GM19395 (cell line): ENCODE measurements around the gene PEA15.

Experiments used
- ATAC-seq: cut with Tn5 transposase; IDR thresholded peaks from one replicate; pipeline ENCODE4 v1.9.1; 2021; ENCODE audit warnings: mild to moderate bottlenecking, moderate library complexity; ENCODE audit not compliant: unreplicated experiment

Gene PEA15

GRCh38 chr1:160207771-160208556 is 2.8 kb downstream of the PEA15 start:
- ATAC-seq: no peak

DNA sequence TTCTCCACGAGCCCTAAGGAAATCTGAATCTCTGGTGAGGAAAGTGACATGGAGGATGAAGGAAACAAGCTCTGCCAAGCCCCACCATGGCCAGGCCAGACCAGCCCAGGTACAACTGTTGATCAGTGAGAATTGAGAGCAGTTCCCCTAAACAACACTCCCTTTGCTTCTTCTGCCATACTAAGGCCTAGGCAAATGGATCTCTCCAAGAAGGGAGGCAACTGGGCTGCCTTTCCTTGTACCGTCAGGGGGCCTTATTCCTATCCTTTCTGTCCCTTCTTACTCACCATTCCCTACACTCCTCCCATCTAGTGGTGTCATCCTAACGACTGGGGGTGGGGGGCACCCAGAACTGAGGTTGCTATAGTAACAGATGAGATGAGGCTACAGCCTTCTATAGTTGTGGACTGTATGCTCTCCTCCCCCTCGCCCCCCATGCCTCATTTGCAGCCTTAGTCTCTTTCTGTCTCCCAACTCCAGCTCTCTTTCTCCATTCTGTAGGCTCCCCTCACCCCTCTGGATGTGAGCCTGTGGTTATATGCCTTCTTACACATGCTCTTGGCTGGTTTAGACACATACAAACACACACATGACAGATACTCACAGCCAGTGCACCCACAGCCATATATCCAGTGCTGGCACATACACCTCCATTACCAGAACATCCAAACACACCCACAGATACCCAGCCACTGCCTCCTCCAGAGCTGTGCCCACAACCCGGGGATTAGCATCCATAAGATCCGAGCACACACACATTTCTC is 3.6 kb downstream of the PEA15 start:
- no peak for ATAC-seq

DNA sequence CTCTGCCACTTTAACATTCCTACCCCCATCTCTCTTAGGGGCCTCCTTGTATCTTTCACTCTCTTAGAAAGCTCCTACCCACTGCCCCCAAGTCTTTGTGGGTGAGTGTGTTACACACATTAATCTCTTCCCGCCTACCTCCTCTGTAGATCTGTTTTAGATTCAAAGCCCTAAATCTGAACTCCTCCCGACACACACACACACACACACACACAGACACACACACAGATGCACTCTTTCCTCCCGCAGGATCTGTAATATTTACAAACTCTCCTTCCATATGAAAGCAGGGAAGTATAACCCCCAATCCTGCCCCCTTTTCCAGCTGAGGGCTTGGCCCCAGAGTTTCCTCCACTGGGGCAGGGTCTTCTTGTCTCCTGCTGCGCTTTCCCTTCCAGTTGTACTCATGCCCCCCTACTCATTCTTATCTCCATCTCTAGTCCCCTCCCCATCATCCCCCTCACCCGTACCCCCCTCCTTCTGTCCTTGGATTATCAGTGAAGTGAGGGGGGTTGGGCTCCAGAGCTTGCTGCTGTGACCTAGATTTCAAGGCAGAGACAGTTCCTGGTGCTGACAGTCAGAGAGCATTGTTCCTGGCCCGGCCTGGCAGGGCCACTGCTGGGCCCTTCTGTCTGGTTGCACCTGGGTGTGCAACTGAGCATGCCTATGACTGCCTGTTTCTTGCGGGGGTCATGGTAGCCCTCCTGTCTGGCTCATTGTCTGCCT is 4.3 kb downstream of the PEA15 start:
- ATAC-seq: no peak

DNA sequence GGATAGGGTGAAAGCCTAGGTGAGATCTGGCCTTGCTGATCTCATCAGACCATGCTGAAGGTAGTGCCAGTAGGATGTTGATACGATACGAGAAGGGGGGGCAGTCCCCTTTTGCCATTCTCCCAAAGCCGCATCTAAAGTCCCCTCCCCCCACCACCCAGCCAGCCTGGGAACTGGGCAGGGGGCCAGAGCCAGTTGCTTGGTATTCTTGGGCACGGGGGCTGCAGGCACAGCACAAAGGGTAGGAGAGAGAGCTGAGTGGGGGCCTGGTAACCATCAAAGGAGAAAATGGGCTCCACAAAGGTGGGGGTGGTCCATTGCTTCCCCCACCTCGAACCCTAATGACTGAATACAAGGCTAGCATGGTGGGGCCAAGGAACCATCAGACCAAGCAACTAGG is 5.4 kb downstream of the PEA15 start:
- ATAC-seq: no peak

DNA sequence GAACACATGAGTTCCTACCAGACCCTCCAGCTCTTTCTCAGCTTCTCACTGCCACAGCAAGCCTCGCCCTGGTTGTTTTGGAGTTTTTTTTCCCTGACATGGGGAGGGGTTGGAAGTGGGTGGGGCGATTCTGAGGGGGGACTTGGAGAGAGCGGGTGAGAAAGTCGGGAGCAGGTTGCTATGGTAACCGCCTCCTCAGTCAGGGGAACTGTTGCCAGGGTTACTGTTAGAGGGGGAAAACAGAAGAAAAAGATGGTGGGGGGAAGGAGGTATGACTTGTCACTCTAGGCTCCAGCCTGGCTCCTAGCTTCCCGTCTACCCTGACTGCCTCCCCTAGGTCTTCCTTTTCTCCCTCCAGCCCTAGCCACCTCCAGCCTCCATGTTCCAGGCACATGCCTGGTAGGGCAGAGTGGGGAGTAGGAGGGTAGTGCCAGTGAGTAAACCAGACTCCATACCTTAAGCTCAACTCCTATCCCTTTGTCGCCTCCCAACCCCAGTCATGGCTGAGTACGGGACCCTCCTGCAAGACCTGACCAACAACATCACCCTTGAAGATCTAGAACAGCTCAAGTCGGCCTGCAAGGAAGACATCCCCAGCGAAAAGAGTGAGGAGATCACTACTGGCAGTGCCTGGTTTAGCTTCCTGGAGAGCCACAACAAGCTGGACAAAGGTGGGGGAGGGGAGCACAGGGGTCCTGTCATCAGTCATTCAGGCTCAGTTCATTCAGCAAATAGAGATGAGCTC is 6.0 kb downstream of the PEA15 start:
- ATAC-seq: no peak

DNA sequence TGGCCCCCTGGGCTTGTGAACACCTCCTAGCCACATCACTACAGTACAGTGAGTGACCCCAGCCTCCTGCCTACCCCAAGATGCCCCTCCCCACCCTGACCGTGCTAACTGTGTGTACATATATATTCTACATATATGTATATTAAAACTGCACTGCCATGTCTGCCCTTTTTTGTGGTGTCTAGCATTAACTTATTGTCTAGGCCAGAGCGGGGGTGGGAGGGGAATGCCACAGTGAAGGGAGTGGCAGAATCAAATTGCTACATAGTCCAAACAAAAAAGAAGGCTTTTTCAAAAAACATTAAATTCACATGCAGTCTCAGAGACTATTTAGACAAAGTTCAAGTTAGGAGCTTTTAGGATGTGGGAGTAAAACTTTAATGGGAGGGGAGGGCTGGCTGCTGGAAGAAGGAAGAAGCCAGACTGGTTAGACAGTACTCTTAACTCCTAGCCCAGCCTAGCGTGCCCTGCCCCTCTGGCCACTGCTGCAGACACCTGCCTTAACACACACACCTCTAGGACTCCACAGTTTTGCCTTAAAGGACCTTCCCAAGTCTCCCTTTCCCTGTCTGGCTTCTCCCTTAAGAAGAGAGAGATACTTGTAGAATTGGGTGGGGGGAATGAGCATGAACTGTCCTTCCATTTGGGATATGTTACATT is 9.4 kb downstream of the PEA15 start:
- ATAC-seq: no peak

GRCh38 chr1:160216301-160216700 is 11.1 kb downstream of the PEA15 start:
- no peak for ATAC-seq

GRCh38 chr1:160217481-160218051 is 12.4 kb downstream of the PEA15 start:
- no peak for ATAC-seq

GRCh38 chr1:160219062-160219929 is 14.1 kb downstream of the PEA15 start:
- ATAC-seq: no peak

GRCh38 chr1:160220301-160220700 is 15.1 kb downstream of the PEA15 start:
- no peak for ATAC-seq

- ATAC-seq: no peak
Observed at GRCh38 chr1:160221089-160221488, 15.9 kb downstream of the PEA15 start.

- ATAC-seq: no peak
Observed at GRCh38 chr1:160222546-160222945, 17.4 kb downstream of the PEA15 start.

GRCh38 chr1:160224606-160225005 is 19.4 kb downstream of the PEA15 start:
- ATAC-seq: no peak

GRCh38 chr1:160225345-160225744 is 20.2 kb downstream of the PEA15 start:
- ATAC-seq: no peak

- ATAC-seq: no peak
Observed at GRCh38 chr1:160226623-160227022, 21.4 kb downstream of the PEA15 start.

GRCh38 chr1:160227034-160227433 is 21.9 kb downstream of the PEA15 start:
- ATAC-seq: no peak

DNA sequence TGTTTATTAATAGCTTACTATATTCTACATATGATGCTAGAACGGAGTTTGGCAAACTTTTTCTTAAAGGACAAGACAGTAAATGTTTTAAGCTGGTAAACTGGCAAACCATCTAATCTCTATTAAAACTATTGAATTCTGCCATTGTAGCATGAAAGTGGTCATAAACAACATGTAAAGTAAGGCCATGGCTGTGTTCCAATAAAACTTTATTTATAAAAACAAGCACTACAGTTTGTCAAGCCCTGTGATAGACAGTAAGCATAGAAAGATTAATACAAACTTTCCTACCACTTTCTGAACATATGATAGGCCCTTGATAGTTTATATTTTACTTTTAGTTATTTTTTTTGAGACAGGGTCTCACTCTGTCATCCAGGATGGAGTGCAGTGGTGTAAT is 22.4 kb downstream of the PEA15 start:
- no peak for ATAC-seq

DNA sequence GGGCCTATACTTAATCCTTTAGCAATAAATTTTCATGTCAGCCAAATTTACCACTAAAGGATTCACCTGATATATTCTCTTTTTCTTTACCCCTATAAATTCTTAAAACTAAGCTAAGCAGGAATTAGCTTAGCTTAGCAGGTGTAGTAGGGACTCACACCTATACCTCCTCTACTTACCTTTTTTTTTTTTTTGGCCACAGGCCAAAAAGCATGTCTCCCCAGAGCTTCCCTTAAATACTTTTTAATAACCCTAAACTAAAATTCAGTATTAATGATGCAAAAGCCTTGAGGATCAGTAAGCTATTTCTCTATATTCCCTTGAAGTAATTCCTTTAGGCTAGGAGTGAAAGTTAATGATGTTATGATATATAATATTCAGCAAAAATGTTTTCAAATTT is 23.2 kb downstream of the PEA15 start:
- no peak for ATAC-seq

GRCh38 chr1:160232911-160233310 is 27.7 kb downstream of the PEA15 start:
- ATAC-seq: no peak
